Aorta (tissue), 5 donors: ENCODE data around the gene DCAF17. TPM values are rescaled to one million over a fixed set of nuclear protein-coding genes. Genes with fewer than 3 reads are reported as not detected.

Source experiments
- ATAC-seq: fragments of 200-7000 bp; cut with Tn5 transposase; one replicate; pipeline ENCODE4 v1.9.1; 2022; ENCODE audit warnings: moderate library complexity; ENCODE audit not compliant: low FRiP score
- DNase-seq, 2 donors: peaks; one replicate each; pipeline ENCODE4 v3.0.0-alpha.2; 2020
- H3K27ac ChIP-seq, 2 donors: one replicate each; pipeline ENCODE4 v1.5.1; 2013; ENCODE audit warnings: low read length in 2 of 2, mild to moderate bottlenecking in 2 of 2, moderate library complexity in 2 of 2, control low read depth in 1 of 2, inconsistent platforms in 1 of 2, low read depth in 1 of 2
- H3K27me3 ChIP-seq, 2 donors: one replicate each; pipeline ENCODE4 v1.6.1; 2013; ENCODE audit warnings: control low read depth in 1 of 2, low read length in 1 of 2, mild to moderate bottlenecking in 1 of 2, moderate library complexity in 1 of 2; ENCODE audit not compliant: insufficient read depth in 2 of 2, control insufficient read depth in 1 of 2
- H3K36me3 ChIP-seq, 2 donors: one replicate each; pipeline ENCODE4 v1.6.1; 2013; ENCODE audit warnings: control low read depth in 1 of 2, low read length in 1 of 2, mild to moderate bottlenecking in 1 of 2; ENCODE audit not compliant: insufficient read depth in 2 of 2, control insufficient read depth in 1 of 2
- H3K4me1 ChIP-seq, 2 donors: one replicate each; pipeline ENCODE4 v1.6.1; 2013; ENCODE audit warnings: low read length in 2 of 2, control low read depth in 1 of 2, mild to moderate bottlenecking in 1 of 2, moderate library complexity in 1 of 2; ENCODE audit not compliant: insufficient read depth in 2 of 2, control insufficient read depth in 1 of 2
- H3K4me3 ChIP-seq, 2 donors: one replicate each; pipeline ENCODE4 v1.5.1; 2013; ENCODE audit warnings: low read length in 2 of 2, control low read depth in 1 of 2, mild to moderate bottlenecking in 1 of 2
- H3K9me3 ChIP-seq: one replicate; pipeline ENCODE4 v1.6.1; 2013; ENCODE audit warnings: mild to moderate bottlenecking, low read length; ENCODE audit not compliant: control insufficient read depth
- WGBS, 2 donors: extraction: QIAGEN DNeasy Blood & Tissue Kit; methylation state at CpG; one replicate each; pipeline ENCODE4 v1.1.7; 2013; 5-methylcytosine and 5-hydroxymethylcytosine counted together
- intact Hi-C, 2 donors: fragments of 100-400 bp; cut with DNase I; formaldehyde crosslinking; loops; one replicate each; pipeline versions ENCODE4 v1.14.2 to v1.15.0; 2022
- polyA plus RNA-seq, 2 donors: library from polyadenylated mRNA; stranded (reverse); fragments of 200-250 nt; gene quantifications; one replicate each; pipeline ENCODE4 v1.2.3, GENCODE V29; 2013
- total RNA-seq, 2 donors: library from RNA; stranded (reverse); fragmentation: NEBNext Ultra II Directional; extraction: Animal tissue kit (Norgen Biotek cat#: 25700); gene quantifications; one replicate each; pipeline ENCODE4 v1.2.1, GENCODE V29; 2021
- donor health status: healthy with polysubstance abuse.
- donor health status: Bipolar disorder and iron deficiency.
- donor health status: DM: no; HTN: no; CAD: no.
- donor health status: DM: no; HTN: no; CAD: no.
- donor health status: DM: yes; HTN: yes; CAD: no.

DCAF17 gene
- total and polyA plus RNA-seq, 4 donors = 5.4 to 20.3 (median 12.6) TPM

GRCh38 chr2:171394164-171394740 is 39.8 kb upstream of the DCAF17 start:
- DNase-seq = no peak
- WGBS, 2 donors = 19 to 26% methylated on average over 1 of the region's 1 CpG
- Histone ChIP-seq H3K27ac (no peak overlapping the region), H3K4me3 (no peak overlapping the region), H3K4me1 (peaks cover 0 to 2% of the 10 kb centered on the region in 2 donors), H3K36me3 (no peaks in the 10 kb centered on the region), H3K27me3 (no peaks in the 10 kb centered on the region), H3K9me3 (no peaks in the 10 kb centered on the region)
- ATAC-seq = no peak
- intact Hi-C loops = no loop called here

GRCh38 chr2:171399292-171399691 is 34.7 kb upstream of the DCAF17 start:
- no peak overlapping the region for H3K4me3 ChIP-seq
- intact Hi-C loops = no loop called here
- no peaks in the 10 kb centered on the region for H3K27me3 ChIP-seq
- no peaks in the 10 kb centered on the region for H3K36me3 ChIP-seq
- H3K4me1 ChIP-seq = no peaks in the 10 kb centered on the region
- no peak overlapping the region for H3K27ac ChIP-seq
- DNase-seq = no peak
- no peaks in the 10 kb centered on the region for H3K9me3 ChIP-seq
- ATAC-seq = no peak

- intact Hi-C loops = no loop called here
- no peaks in the 10 kb centered on the region for H3K27me3 ChIP-seq
- H3K4me1 ChIP-seq = no peaks in the 10 kb centered on the region
- 92 to 94% methylated on average over 3 of the region's 3 CpGs for WGBS, 2 donors
- no peak overlapping the region for H3K4me3 ChIP-seq
- no peaks in the 10 kb centered on the region for H3K9me3 ChIP-seq
- ATAC-seq = no peak
- H3K27ac ChIP-seq = no peak overlapping the region
- DNase-seq = no peak
- H3K36me3 ChIP-seq = no peaks in the 10 kb centered on the region
Observed at GRCh38 chr2:171400395-171400794, 33.6 kb upstream of the DCAF17 start.

GRCh38 chr2:171401947-171402346 is 32.1 kb upstream of the DCAF17 start:
- Histone ChIP-seq H3K4me1 (no peaks in the 10 kb centered on the region), H3K36me3 (no peaks in the 10 kb centered on the region), H3K4me3 (no peak overlapping the region), H3K27me3 (no peaks in the 10 kb centered on the region), H3K27ac (no peak overlapping the region), H3K9me3 (no peaks in the 10 kb centered on the region)
- WGBS, 2 donors = 97 to 100% methylated on average over 1 of the region's 1 CpG
- intact Hi-C loops = no loop called here
- ATAC-seq (no peak), DNase-seq (no peak)

GRCh38 chr2:171402906-171403580 is 31.0 kb upstream of the DCAF17 start:
- no peaks in the 10 kb centered on the region for H3K9me3 ChIP-seq
- no peak overlapping the region for H3K27ac ChIP-seq
- ATAC-seq = no peak
- no peak for DNase-seq
- 72 to 74% methylated on average over 4 of the region's 4 CpGs for WGBS, 2 donors
- no peaks in the 10 kb centered on the region for H3K36me3 ChIP-seq
- no peaks in the 10 kb centered on the region for H3K4me1 ChIP-seq
- intact Hi-C loops = no loop called here
- H3K4me3 ChIP-seq = no peak overlapping the region
- no peaks in the 10 kb centered on the region for H3K27me3 ChIP-seq

- Histone ChIP-seq H3K4me3 (no peak overlapping the region), H3K9me3 (no peaks in the 10 kb centered on the region), H3K4me1 (no peaks in the 10 kb centered on the region), H3K27ac (no peak overlapping the region), H3K36me3 (no peaks in the 10 kb centered on the region), H3K27me3 (no peaks in the 10 kb centered on the region)
- ATAC-seq (no peak), DNase-seq (no peak)
- 78 to 85% methylated on average over 5 of the region's 5 CpGs for WGBS, 2 donors
- intact Hi-C loops = no loop called here
Observed at GRCh38 chr2:171404261-171404660, 29.8 kb upstream of the DCAF17 start.

- Histone ChIP-seq H3K27ac (no peak overlapping the region), H3K4me3 (no peak overlapping the region), H3K36me3 (no peaks in the 10 kb centered on the region), H3K27me3 (no peaks in the 10 kb centered on the region), H3K9me3 (no peaks in the 10 kb centered on the region), H3K4me1 (no peaks in the 10 kb centered on the region)
- intact Hi-C loops = no loop called here
- 90 to 93% methylated on average over 2 of the region's 2 CpGs for WGBS, 2 donors
- no peak for ATAC-seq
- DNase-seq = no peak
Observed at GRCh38 chr2:171404719-171405118, 29.3 kb upstream of the DCAF17 start.

- no peaks in the 10 kb centered on the region for H3K27me3 ChIP-seq
- H3K27ac ChIP-seq = no peak overlapping the region
- ATAC-seq (no peak), DNase-seq (no peak)
- H3K36me3 ChIP-seq = no peaks in the 10 kb centered on the region
- H3K4me3 ChIP-seq = no peak overlapping the region
- no peaks in the 10 kb centered on the region for H3K4me1 ChIP-seq
- H3K9me3 ChIP-seq = no peaks in the 10 kb centered on the region
- intact Hi-C loops = no loop called here
- 96 to 97% methylated on average over 1 of the region's 1 CpG for WGBS, 2 donors
Observed at GRCh38 chr2:171405546-171405945, 28.5 kb upstream of the DCAF17 start.

GRCh38 chr2:171406044-171406443 is 28.0 kb upstream of the DCAF17 start:
- 95% methylated on average over 1 of the region's 1 CpG for WGBS, 2 donors

More at GRCh38 chr2:171406044-171406443, 28.0 kb upstream of the DCAF17 start:
- Histone ChIP-seq H3K27ac (no peak overlapping the region), H3K4me1 (no peaks in the 10 kb centered on the region), H3K27me3 (no peaks in the 10 kb centered on the region), H3K4me3 (no peak overlapping the region), H3K9me3 (no peaks in the 10 kb centered on the region), H3K36me3 (no peaks in the 10 kb centered on the region)
- ATAC-seq (no peak), DNase-seq (no peak)
- intact Hi-C loops = no loop called here
